Inferior parietal cortex (tissue), 1 donor: ENCODE results near the gene KIF5C.

ENCODE experiments used
- DNase-seq: peaks from one replicate; pipeline ENCODE4 v3.0.0-alpha.2; 2016; ENCODE audit errors: extremely low spot score

Gene KIF5C

DNA sequence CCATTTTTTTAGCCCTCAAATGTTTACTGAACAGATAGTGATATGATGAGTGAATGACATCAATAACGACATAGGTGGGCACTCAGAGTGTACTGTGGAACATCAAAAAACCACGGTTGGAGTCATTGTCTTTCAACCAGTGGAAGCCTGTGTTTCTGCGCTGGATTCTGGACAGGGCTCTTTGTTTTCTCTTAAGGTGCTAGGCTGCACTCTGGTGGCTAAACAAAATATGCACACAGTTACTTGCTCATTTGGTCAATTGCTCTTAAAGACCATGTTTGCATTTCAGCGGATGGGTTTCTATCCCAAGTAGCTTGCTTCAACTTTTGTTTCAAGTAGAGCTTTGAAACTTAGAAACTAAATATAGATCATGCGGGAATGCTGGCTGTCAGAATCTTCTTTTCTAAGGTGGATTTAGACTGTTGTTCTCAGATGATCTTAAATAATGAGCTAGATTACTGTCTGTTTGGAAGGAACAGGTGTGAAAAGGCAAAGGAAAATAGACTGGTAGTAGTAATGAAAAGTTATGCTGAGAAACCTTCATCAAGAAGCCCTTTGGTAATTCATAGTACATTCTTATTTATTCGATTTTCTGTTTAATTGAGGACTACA is 115.0 kb downstream of the KIF5C start:
- peak; percentile 90 for DNase-seq

DNA sequence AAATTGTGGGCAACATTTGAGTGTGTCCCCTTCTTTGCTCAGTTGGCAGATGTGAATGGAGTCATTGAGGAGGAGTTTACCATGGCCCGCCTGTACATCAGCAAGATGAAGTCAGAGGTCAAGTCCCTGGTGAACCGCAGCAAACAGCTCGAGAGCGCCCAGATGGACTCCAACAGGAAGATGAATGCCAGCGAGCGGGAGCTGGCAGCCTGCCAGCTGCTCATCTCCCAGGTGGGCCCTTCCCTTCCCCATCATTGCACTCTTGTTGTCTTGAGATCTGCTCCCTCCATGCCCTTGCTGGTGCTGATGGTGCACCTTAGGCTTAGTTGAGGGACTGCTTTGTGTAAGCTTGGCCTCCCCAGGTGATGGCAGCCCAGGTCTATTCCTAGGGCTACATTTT is 115.9 kb downstream of the KIF5C start:
- DNase-seq = no peak

- no peak for DNase-seq
Measured at GRCh38 chr2:148992448-148992847, 117.4 kb downstream of the KIF5C start.

- no peak for DNase-seq
Measured at GRCh38 chr2:148993351-148993750, 118.3 kb downstream of the KIF5C start.

DNA sequence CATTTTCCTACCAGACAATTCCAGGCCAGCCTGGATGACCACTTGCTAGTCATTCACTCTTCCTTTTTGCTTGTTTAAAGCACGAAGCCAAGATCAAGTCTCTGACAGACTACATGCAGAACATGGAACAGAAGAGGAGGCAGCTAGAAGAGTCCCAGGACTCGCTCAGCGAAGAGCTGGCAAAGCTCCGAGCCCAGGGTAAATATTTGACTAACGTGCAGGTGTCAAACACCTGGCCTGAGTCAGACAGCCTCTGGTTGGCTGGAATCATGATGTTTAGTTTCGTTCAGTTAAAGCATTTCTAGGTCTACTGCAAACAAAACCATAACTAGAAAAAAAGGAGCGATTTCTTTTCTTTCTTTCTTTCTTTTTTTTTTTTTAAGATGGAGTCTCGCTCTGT is 119.3 kb downstream of the KIF5C start:
- no peak for DNase-seq

GRCh38 chr2:148996805-148997204 is 121.8 kb downstream of the KIF5C start:
- no peak for DNase-seq

GRCh38 chr2:148998165-148998830 is 123.3 kb downstream of the KIF5C start:
- DNase-seq = no peak

DNA sequence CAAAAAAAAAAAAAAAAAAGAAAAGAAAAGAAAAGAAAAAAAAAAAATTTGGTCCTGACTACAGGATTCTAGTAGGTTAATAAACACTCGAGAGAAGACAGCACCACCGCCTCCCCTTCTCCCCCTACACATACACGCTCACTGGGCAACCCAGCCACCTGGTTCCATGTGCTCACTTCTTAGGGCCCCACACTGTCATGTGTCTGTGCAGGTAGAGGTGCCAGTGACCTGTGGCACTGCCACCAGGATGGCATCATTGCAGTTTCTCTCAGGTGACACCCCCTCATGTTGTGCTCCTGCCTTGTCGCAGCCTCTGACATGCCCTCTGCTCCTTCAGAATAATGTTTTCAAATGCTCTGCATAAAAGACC is 123.8 kb downstream of the KIF5C start:
- DNase-seq = no peak

- peak; percentile 19 for DNase-seq
Measured at GRCh38 chr2:148999451-148999921, 124.5 kb downstream of the KIF5C start.

DNA sequence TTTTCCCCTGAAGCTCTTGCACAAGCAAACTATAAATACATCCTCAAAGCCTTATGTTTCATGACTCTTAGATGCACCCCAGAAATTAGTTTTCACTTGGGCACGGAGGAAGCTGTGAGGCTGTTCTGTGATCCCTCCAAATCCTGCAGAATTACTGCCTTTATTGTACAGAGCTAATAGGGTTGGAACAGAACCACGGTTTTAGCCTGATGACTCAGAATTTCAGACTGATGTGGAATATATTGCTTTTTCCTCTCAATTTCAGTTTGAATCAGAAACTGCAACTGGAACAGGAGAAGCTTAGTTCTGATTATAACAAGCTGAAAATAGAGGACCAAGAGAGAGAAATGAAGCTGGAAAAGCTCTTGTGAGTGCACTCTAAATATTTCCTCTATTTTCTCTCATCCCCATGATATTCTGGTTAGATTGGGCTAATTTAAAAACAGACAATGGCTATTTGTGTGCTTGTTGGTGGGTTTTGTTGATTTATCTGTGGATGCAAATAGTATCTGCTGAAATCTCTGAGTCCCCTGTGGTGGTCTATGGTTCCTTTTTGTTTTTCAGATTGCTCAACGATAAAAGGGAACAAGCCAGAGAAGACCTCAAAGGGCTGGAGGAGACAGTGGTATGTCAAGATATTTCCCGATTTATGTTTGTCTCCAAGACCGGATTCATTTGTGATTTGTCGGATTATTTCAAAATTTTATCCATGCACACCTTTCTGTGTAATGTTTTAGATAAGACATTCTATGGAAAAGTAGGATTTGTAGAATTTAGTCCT is 125.3 kb downstream of the KIF5C start:
- DNase-seq = peak; percentile 57

DNA sequence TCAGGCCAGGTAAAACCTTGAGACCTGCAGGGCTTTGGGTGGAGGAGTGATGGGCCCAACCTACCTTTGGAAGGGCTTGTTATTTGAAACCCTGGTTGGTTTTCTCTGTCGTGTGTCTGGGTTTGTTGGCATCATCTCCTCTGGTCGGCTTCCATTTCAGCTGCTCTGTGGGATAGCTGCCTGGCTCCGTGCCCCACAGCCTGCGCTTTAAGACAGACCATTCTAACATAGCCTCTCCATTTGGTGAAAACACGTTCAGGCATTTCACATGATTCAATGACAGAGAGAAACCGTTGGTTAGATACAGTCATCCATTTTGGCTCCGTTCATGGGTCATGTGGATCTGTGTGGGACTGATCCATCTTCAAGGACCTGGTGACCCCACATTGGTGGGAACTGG is 126.5 kb downstream of the KIF5C start:
- peak; percentile 47 for DNase-seq

DNA sequence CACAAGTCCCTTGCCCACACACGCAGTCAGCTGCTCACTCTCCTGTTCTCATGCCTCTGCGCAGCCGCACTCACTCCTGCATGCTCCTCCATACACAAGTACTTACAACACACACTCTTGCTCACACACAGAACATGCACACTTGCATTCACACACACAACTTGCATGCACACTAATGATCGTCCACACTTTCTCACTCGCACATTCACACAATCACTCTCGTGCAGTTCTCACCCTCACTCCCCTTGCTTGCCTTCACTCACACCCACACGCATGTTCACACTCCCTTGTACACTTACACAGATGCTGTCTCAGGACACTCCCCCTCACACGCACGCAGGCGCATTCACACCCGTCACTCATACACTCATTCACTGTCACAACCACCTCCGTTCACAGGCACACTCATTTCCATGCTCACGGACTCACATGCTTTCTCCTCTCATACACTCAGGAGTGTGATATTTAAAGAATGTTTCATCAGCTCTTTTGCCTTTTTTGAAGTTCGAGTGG is 127.4 kb downstream of the KIF5C start:
- DNase-seq = no peak

GRCh38 chr2:149002891-149003740 is 128.1 kb downstream of the KIF5C start:
- peak; percentile 71 for DNase-seq

DNA sequence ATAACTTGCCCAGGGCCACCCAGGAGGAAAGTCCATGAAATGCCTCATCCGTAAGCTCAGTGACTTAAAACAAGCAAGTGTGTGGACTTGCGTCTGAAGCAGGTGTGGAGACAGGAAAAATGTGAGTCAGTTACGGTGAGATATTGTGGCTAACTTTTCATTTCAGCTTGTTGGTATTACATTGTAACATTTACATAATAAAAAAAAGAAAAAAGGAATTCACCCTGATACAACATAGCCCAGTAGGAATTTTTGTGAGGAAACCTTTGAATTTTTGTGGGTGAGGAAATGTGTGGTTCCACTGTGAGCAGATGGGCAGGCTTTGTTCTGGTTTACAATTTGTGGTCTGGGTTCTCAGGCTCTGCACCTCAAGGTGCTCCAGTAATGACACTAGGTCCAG is 129.8 kb downstream of the KIF5C start:
- DNase-seq = no peak

DNA sequence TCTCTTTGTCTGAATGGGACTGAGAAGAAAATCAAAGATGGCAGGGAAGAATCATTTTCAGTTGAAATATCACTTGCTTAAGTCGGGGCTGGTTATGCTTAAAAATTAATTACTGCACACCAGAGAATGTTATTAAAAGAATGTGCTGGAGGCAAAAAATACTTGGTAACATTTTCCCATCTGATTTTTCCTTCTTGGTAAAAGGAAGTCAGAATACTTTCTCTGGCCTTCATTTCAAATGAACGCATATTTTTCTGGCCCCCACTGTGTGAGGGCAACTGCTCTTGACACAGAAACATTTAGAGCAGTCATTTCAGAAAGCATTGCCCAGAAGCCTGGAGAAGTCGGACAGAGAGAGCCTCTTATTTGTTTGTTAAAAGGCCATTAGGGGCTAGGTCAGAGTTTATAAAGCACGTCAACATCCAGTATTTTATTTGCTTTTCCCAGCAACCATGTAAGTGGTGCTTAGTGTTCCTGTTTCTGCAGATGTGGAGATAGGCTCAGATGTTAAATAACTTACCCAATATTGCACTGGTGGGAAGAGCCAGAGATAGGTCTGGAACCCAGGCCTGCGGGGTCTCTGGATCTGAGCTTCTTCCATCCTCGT is 130.5 kb downstream of the KIF5C start:
- no peak for DNase-seq

- DNase-seq = no peak
Measured at GRCh38 chr2:149006883-149007543, 132.0 kb downstream of the KIF5C start.

DNA sequence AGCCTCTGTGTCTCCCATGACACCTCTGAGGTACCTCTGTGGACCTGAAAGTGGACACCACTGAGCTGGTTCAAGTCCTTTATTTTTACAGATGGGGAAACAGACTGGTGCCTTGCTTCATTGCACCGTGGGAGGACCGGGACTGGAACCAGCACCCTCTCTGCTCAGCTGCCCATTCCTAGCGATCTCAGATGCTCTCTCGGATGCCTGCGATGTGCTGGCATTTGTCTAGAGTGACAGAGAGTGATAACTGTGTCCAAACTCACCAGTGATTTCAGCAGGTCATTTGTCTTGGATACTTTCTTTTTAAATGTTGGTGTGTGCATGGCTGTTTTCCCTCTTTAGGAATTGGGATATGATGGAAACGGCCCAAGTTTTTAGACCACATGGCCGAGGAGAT is 133.4 kb downstream of the KIF5C start:
- no peak for DNase-seq

DNA sequence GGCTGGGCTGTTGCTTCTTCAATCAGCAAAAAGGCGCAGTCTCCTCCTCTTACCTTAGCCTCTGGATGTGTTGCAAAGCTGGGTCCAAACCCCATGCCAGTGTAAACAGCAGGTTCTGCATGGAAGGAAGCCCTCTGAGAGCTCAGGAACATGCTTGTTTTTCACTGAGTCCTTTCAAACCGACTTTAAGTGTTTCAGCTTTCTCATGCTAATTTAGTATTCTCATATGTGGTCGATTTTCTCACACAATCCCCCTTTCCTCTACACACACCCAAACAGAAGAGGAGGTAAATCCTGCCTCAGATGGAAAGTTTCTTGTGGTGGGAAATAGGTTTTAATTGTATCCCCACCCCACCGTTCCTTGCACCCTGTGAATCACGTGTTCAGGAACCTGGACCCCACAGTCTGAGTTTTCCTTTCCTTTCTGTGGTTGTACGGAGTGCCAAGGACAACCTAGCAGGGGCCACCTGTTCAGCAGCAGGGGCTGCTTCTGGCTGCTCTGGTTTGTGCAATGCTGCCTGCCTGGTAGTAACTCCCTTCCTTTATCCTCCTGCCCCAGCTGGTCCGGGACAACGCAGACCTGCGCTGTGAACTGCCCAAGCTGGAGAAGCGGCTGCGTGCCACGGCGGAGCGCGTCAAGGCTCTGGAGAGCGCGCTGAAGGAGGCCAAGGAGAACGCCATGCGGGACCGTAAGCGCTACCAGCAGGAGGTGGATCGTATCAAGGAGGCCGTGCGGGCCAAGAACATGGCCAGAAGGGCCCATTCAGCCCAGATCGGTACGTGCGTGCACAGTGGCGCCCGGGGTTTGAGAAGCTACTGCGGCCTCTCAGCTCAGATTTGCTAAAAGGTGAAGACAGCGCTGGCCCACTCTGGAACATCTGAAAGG is 134.8 kb downstream of the KIF5C start:
- no peak for DNase-seq

DNA sequence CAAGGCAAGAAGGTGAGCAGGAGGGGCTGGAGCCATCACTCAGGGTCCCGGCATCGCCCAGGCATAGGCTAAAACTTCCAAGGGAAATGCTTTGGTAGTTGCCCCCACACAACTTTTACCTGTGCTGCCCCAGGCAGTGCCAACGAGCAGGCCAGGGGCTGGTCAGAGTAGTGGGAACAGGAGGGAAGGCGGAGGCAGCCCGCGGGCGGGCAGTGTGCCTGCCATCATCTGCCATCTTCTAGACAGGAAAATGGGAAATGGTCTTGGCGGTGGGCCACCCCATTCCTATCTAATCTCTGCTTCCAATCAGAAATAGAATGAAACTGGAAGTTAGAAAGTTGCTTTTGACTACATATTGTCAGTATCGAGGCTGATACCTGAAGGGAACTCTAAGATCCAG is 137.5 kb downstream of the KIF5C start:
- DNase-seq = no peak

DNA sequence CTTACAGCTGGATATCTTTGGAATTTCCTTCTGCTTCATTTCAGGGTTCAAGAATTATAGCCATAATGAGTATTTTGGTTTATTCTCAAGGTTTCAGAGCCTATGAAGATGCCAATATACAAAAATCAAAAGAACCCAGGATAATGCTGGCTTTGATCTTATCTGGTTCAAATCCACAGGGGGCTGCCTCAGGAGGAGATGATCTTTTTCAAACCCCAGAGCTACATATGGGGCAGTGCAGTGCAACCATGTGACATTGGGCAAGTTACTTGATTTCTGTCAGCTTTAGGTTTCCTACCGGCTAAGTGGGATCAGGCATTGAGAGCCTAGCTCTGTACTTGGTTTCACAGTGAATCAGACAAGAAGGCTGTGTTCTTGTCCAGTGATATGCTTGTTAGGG is 140.5 kb downstream of the KIF5C start:
- no peak for DNase-seq
